Neural cell (in vitro differentiated cells): Measurements from ENCODE around the gene METTL16. TPM values are rescaled to one million over a fixed set of nuclear protein-coding genes. Genes with fewer than 3 reads are reported as not detected.

ENCODE experiments used
- H2AFZ ChIP-seq: fragments of 200-600, 300-800 bp; sonication (generic), shearing (Covaris generic); 2 replicates; pipeline ENCODE4 v1.6.0; 2014; ENCODE audit warnings: low read depth, mild to moderate bottlenecking, antibody characterized with exemption, low read length, moderate library complexity
- H3F3A ChIP-seq: fragments of 200-600 bp; shearing (Covaris generic); 2 replicates; pipeline ENCODE4 v1.6.1; 2016; ENCODE audit warnings: mild to moderate bottlenecking, moderate library complexity, mixed read lengths, antibody characterized with exemption, low read length; ENCODE audit not compliant: insufficient read depth, poor library complexity, severe bottlenecking
- H3K27ac ChIP-seq: fragments of 200-600, 300-800 bp; sonication (generic), shearing (Covaris generic); 2 replicates; pipeline ENCODE4 v1.5.1; 2014; ENCODE audit warnings: mild to moderate bottlenecking, low read length, moderate library complexity
- H3K27me3 ChIP-seq: fragments of 300-800, 200-600 bp; sonication (generic), shearing (Covaris generic); 2 replicates; pipeline ENCODE4 v1.6.0; 2014; ENCODE audit warnings: mild to moderate bottlenecking, low read depth, low read length, moderate library complexity; ENCODE audit not compliant: insufficient read depth
- H3K36me3 ChIP-seq: fragments of 300-800, 200-600 bp; sonication (generic), shearing (Covaris generic); 2 replicates; pipeline ENCODE4 v1.5.1; 2014; ENCODE audit warnings: mild to moderate bottlenecking, antibody characterized with exemption, low read length, moderate library complexity; ENCODE audit not compliant: insufficient read depth
- H3K4me2 ChIP-seq: fragments of 300-800, 200-600 bp; sonication (generic), shearing (Covaris generic); 2 replicates; pipeline ENCODE4 v1.6.0; 2014; ENCODE audit warnings: mild to moderate bottlenecking, low read length
- H3K4me3 ChIP-seq: fragments of 300-800, 200-600 bp; sonication (generic), shearing (Covaris generic); 2 replicates; pipeline ENCODE4 v1.5.1; 2014; ENCODE audit warnings: mild to moderate bottlenecking, low read length, moderate library complexity
- H3K79me2 ChIP-seq: fragments of 200-600 bp; shearing (Covaris generic); replicated peaks from 2 replicates; pipeline ENCODE4 v1.6.0; 2014; ENCODE audit warnings: mild to moderate bottlenecking, low read length, moderate library complexity; ENCODE audit not compliant: insufficient read depth
- H3K9ac ChIP-seq: fragments of 300-800, 200-600 bp; sonication (generic), shearing (Covaris generic); 2 replicates; pipeline ENCODE4 v1.6.1; 2016; ENCODE audit warnings: mild to moderate bottlenecking, low read length, mixed read lengths
- H3K9me2 ChIP-seq: fragments of 200-600 bp; shearing (Covaris generic); 2 replicates; pipeline ENCODE4 v1.6.1; 2016; ENCODE audit warnings: mild to moderate bottlenecking, low read length, mixed read lengths; ENCODE audit not compliant: insufficient read depth
- H3K9me3 ChIP-seq: fragments of 200-600, 300-800 bp; sonication (generic), shearing (Covaris generic); 2 replicates; pipeline ENCODE4 v1.6.1; 2016; ENCODE audit warnings: mild to moderate bottlenecking, mixed run types, low read length, moderate library complexity, mixed read lengths
- H4K20me1 ChIP-seq: fragments of 200-600 bp; shearing (Covaris generic); 2 replicates; pipeline ENCODE4 v1.6.1; 2016; ENCODE audit warnings: mild to moderate bottlenecking, mixed run types; ENCODE audit not compliant: insufficient read depth
- CTCF ChIP-seq: fragments of 450-650 bp; IDR thresholded peaks from 2 replicates; pipeline ENCODE4 v1.5.1; 2014; ENCODE audit warnings: antibody characterized with exemption, mild to moderate bottlenecking, moderate library complexity; ENCODE audit not compliant: poor library complexity, severe bottlenecking
- EP300 ChIP-seq: fragments of 450-650 bp; conservative IDR thresholded peaks from 2 replicates; pipeline ENCODE4 v1.6.1; 2014; ENCODE audit warnings: antibody characterized with exemption, mild to moderate bottlenecking, moderate library complexity; ENCODE audit not compliant: poor library complexity, severe bottlenecking
- EZH2 ChIP-seq: fragments of 200-600, 300-800 bp; shearing (Covaris generic), sonication (generic); IDR thresholded peaks from 2 replicates; pipeline ENCODE4 v1.6.1; 2014; ENCODE audit warnings: antibody characterized with exemption, low read length, borderline replicate concordance, mild to moderate bottlenecking; ENCODE audit not compliant: insufficient read depth, poor library complexity, severe bottlenecking
- MXI1 ChIP-seq: fragments of 450-650 bp; conservative IDR thresholded peaks from 2 replicates; pipeline ENCODE4 v1.6.1; 2014; ENCODE audit warnings: antibody characterized with exemption, mild to moderate bottlenecking; ENCODE audit not compliant: poor library complexity, severe bottlenecking
- POLR2AphosphoS5 ChIP-seq: IDR thresholded peaks from 2 replicates; pipeline ENCODE4 v1.6.1; 2012
- RAD21 ChIP-seq: fragments of 450-650 bp; conservative IDR thresholded peaks from 2 replicates; pipeline ENCODE4 v1.6.1; 2014; ENCODE audit warnings: antibody characterized with exemption, mild to moderate bottlenecking, moderate library complexity
- REST ChIP-seq: IDR thresholded peaks from 2 replicates; pipeline ENCODE4 v1.6.1; 2012; ENCODE audit warnings: borderline replicate concordance
- SMC3 ChIP-seq: fragments of 450-650 bp; conservative IDR thresholded peaks from 2 replicates; pipeline ENCODE4 v1.6.1; 2014; ENCODE audit warnings: antibody characterized with exemption, mild to moderate bottlenecking, moderate library complexity; ENCODE audit not compliant: poor library complexity
- TAF1 ChIP-seq: IDR thresholded peaks from 2 replicates; pipeline ENCODE4 v1.6.1; 2012; ENCODE audit warnings: low read depth
- polyA plus RNA-seq: library from polyadenylated mRNA; depleted of rRNA; stranded (reverse); fragments of >200 nt; gene quantifications from 2 replicates; pipeline ENCODE4 v1.2.3, GENCODE V29; 2014

Gene METTL16
- polyA plus RNA-seq, 1 donor from 2014 or later = 20.3 TPM

- H3K36me3 ChIP-seq = no peaks in the 10 kb centered on the region
- no peaks in the 10 kb centered on the region for H3K9me2 ChIP-seq
- no peak overlapping the region for H3K4me3 ChIP-seq
- no peak overlapping the region for H3K4me2 ChIP-seq
- no peaks in the 10 kb centered on the region for H3K79me2 ChIP-seq
- H4K20me1 ChIP-seq = no peaks in the 10 kb centered on the region
- TF ChIP-seq MXI1 (no peak), POLR2AphosphoS5 (no peak), REST (no peak), TAF1 (no peak), EP300 (no peak), SMC3 (no peak), EZH2 (no peak), CTCF (no peak), RAD21 (no peak)
- no peaks in the 10 kb centered on the region for H3K27me3 ChIP-seq
- H2AFZ ChIP-seq = no peak overlapping the region
- H3K9me3 ChIP-seq = no peaks in the 10 kb centered on the region
- H3K27ac ChIP-seq = no peak overlapping the region
- H3K9ac ChIP-seq = no peak overlapping the region
- H3F3A ChIP-seq = no peaks in the 10 kb centered on the region
Measured at GRCh38 chr17:2375406-2375805, 136.3 kb downstream of the METTL16 start.

- Histone ChIP-seq H3K27me3 (no peaks in the 10 kb centered on the region), H3K9ac (no peak overlapping the region), H4K20me1 (no peaks in the 10 kb centered on the region), H3F3A (no peaks in the 10 kb centered on the region), H3K27ac (no peak overlapping the region), H3K4me2 (no peak overlapping the region), H2AFZ (no peak overlapping the region), H3K9me3 (no peaks in the 10 kb centered on the region), H3K4me3 (no peak overlapping the region), H3K36me3 (no peaks in the 10 kb centered on the region), H3K9me2 (no peaks in the 10 kb centered on the region), H3K79me2 (no peaks in the 10 kb centered on the region)
- TF ChIP-seq POLR2AphosphoS5 = no peak
- no peak for TF ChIP-seq MXI1
- no peak for TF ChIP-seq EZH2
- TF ChIP-seq RAD21 = no peak
Measured at GRCh38 chr17:2374549-2375285, 137.0 kb downstream of the METTL16 start.
